WTC11 (cell line): Measurements from ENCODE around the gene TGFBR1.

Source experiments
- ELF4 ChIP-seq: sonication (generic); formaldehyde crosslinking; IDR thresholded peaks from 2 replicates; pipeline ENCODE4 v1.8.1; 2022; ENCODE audit warnings: low read depth, mild to moderate bottlenecking, moderate library complexity, missing genetic modification reagents
- FOXK1 ChIP-seq: sonication (generic); formaldehyde crosslinking; IDR thresholded peaks from 2 replicates; pipeline ENCODE4 v1.8.0; 2022; ENCODE audit warnings: mild to moderate bottlenecking, moderate library complexity, missing genetic modification reagents
- FOXP4 ChIP-seq: sonication (generic); formaldehyde crosslinking; IDR thresholded peaks from 2 replicates; pipeline ENCODE4 v1.8.0; 2022; ENCODE audit warnings: mild to moderate bottlenecking, missing genetic modification reagents
- GRHL2 ChIP-seq: fragments of 250-450 bp; sonication (Bioruptor Pico); IDR thresholded peaks from 2 replicates; pipeline ENCODE4 v1.8.0; 2022; ENCODE audit warnings: mild to moderate bottlenecking, moderate library complexity; ENCODE audit not compliant: insufficient replicate concordance, severe bottlenecking
- TCF7 ChIP-seq: sonication (generic); formaldehyde crosslinking; IDR thresholded peaks from 2 replicates; pipeline ENCODE4 v1.8.0; 2022; ENCODE audit warnings: mild to moderate bottlenecking, low read depth, missing genetic modification reagents, moderate library complexity
- TF ChIP-seq, protein P1 (sequence below): fragments of 200-600 bp; IDR thresholded peaks from 2 replicates; pipeline ENCODE4 v1.8.0; 2022; ENCODE audit warnings: antibody characterized with exemption
- TF ChIP-seq, protein P2 (sequence below): sonication (generic); formaldehyde crosslinking; IDR thresholded peaks from 2 replicates; pipeline ENCODE4 v1.8.1; 2022; ENCODE audit warnings: low read depth, mild to moderate bottlenecking, moderate library complexity, missing genetic modification reagents, borderline replicate concordance
- TF ChIP-seq, protein P3 (sequence below): sonication (generic); formaldehyde crosslinking; IDR thresholded peaks from 2 replicates; pipeline ENCODE4 v1.8.1; 2023; ENCODE audit warnings: mild to moderate bottlenecking, missing genetic modification reagents, moderate library complexity
- TF ChIP-seq, protein P4 (sequence below): sonication (generic); formaldehyde crosslinking; IDR thresholded peaks from 2 replicates; pipeline ENCODE4 v1.8.1; 2022; ENCODE audit warnings: mild to moderate bottlenecking, missing genetic modification reagents, moderate library complexity, borderline replicate concordance
- TF ChIP-seq, protein P5 (sequence below): sonication (generic); formaldehyde crosslinking; IDR thresholded peaks from 2 replicates; pipeline ENCODE4 v1.8.0; 2022; ENCODE audit warnings: missing genetic modification reagents

DNA sequence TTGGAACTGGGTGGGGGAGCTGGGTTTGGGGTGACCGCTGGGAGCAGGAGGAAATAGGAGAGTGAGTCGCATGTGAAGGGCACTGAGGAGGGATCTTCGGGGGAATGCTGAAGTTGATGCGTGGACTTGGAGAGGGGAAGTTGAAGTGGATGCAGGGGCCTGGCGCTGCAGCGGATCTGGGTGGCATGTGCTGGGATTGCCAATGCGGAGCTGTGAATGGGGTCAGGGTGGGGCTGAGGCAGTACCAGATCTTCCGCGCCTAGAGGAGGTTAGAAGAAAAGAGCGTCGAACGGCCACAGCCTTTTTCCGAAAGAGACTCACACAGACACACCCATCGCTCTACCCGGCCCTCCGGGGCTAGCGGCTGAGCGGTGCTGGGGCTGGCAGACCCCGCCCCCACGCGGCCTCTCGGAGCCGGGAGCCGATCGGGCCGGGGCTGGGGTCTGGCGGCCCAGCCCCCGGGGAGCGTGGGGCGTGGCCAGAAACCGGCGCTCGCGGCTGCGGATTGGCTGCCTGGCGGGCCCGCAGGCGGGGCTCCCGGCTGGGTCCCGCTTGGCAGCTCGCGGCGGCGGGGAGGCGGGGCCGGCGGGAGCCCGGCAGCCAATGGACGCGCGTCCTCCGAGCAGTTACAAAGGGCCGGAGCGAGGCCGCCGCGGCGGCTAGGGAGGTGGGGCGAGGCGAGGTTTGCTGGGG, at the start of gene TGFBR1:
- TF ChIP-seq TCF7 (CRISPR knock-in tag) (no peak), FOXK1 (CRISPR knock-in tag) (peak; percentile 10; the same call in 1 of the 2 replicates), GRHL2 (CRISPR knock-in tag) (no peak), ELF4 (no peak), FOXP4 (CRISPR knock-in tag) (no peak; the same call in 1 of the 2 replicates)
- TF ChIP-seq, protein P1, sequence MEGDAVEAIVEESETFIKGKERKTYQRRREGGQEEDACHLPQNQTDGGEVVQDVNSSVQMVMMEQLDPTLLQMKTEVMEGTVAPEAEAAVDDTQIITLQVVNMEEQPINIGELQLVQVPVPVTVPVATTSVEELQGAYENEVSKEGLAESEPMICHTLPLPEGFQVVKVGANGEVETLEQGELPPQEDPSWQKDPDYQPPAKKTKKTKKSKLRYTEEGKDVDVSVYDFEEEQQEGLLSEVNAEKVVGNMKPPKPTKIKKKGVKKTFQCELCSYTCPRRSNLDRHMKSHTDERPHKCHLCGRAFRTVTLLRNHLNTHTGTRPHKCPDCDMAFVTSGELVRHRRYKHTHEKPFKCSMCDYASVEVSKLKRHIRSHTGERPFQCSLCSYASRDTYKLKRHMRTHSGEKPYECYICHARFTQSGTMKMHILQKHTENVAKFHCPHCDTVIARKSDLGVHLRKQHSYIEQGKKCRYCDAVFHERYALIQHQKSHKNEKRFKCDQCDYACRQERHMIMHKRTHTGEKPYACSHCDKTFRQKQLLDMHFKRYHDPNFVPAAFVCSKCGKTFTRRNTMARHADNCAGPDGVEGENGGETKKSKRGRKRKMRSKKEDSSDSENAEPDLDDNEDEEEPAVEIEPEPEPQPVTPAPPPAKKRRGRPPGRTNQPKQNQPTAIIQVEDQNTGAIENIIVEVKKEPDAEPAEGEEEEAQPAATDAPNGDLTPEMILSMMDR = no peak
- TF ChIP-seq, protein P2, sequence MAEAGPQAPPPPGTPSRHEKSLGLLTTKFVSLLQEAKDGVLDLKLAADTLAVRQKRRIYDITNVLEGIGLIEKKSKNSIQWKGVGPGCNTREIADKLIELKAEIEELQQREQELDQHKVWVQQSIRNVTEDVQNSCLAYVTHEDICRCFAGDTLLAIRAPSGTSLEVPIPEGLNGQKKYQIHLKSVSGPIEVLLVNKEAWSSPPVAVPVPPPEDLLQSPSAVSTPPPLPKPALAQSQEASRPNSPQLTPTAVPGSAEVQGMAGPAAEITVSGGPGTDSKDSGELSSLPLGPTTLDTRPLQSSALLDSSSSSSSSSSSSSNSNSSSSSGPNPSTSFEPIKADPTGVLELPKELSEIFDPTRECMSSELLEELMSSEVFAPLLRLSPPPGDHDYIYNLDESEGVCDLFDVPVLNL = no peak
- TF ChIP-seq, protein P3, sequence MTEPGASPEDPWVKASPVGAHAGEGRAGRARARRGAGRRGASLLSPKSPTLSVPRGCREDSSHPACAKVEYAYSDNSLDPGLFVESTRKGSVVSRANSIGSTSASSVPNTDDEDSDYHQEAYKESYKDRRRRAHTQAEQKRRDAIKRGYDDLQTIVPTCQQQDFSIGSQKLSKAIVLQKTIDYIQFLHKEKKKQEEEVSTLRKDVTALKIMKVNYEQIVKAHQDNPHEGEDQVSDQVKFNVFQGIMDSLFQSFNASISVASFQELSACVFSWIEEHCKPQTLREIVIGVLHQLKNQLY (CRISPR knock-in tag) = no peak
- TF ChIP-seq, protein P4, sequence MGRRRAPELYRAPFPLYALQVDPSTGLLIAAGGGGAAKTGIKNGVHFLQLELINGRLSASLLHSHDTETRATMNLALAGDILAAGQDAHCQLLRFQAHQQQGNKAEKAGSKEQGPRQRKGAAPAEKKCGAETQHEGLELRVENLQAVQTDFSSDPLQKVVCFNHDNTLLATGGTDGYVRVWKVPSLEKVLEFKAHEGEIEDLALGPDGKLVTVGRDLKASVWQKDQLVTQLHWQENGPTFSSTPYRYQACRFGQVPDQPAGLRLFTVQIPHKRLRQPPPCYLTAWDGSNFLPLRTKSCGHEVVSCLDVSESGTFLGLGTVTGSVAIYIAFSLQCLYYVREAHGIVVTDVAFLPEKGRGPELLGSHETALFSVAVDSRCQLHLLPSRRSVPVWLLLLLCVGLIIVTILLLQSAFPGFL (CRISPR knock-in tag) = no peak
- TF ChIP-seq, protein P5, sequence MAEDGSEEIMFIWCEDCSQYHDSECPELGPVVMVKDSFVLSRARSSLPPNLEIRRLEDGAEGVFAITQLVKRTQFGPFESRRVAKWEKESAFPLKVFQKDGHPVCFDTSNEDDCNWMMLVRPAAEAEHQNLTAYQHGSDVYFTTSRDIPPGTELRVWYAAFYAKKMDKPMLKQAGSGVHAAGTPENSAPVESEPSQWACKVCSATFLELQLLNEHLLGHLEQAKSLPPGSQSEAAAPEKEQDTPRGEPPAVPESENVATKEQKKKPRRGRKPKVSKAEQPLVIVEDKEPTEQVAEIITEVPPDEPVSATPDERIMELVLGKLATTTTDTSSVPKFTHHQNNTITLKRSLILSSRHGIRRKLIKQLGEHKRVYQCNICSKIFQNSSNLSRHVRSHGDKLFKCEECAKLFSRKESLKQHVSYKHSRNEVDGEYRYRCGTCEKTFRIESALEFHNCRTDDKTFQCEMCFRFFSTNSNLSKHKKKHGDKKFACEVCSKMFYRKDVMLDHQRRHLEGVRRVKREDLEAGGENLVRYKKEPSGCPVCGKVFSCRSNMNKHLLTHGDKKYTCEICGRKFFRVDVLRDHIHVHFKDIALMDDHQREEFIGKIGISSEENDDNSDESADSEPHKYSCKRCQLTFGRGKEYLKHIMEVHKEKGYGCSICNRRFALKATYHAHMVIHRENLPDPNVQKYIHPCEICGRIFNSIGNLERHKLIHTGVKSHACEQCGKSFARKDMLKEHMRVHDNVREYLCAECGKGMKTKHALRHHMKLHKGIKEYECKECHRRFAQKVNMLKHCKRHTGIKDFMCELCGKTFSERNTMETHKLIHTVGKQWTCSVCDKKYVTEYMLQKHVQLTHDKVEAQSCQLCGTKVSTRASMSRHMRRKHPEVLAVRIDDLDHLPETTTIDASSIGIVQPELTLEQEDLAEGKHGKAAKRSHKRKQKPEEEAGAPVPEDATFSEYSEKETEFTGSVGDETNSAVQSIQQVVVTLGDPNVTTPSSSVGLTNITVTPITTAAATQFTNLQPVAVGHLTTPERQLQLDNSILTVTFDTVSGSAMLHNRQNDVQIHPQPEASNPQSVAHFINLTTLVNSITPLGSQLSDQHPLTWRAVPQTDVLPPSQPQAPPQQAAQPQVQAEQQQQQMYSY (CRISPR knock-in tag) = peak; percentile 21; the same call in 1 of the 2 replicates
